Body of pancreas (tissue), 4 donors: ENCODE measurements around the gene LRP3. TPM values are rescaled to one million over a fixed set of nuclear protein-coding genes. Genes with fewer than 3 reads are reported as not detected.

ENCODE experiments used
- ATAC-seq: fragments of 150-250 bp; one replicate; pipeline ENCODE4 v1.9.1; 2016
- DNase-seq, 4 donors: peaks; one replicate each; pipeline ENCODE4 v3.0.0-alpha.2; 2019
- H3K27ac ChIP-seq, 4 donors: fragments of 200-600 bp; sonication (generic); 1 replicate in 3 of 4; 2 replicates in 1 of 4; pipeline versions ENCODE4 v1.5.1 to v1.6.1; 2016 to 2019; ENCODE audit warnings: mild to moderate bottlenecking in 1 of 4, mixed read lengths in 1 of 4, moderate library complexity in 1 of 4
- H3K27me3 ChIP-seq, 2 donors: fragments of 200-600 bp; sonication (generic); one replicate each; pipeline ENCODE4 v1.6.0; 2016; ENCODE audit warnings: mild to moderate bottlenecking in 1 of 2
- H3K36me3 ChIP-seq, 2 donors: fragments of 200-600 bp; sonication (generic); replicated peaks in 1 of 2; 2 replicates each; pipeline ENCODE4 v1.5.1; 2016; ENCODE audit warnings: low read depth in 2 of 2; ENCODE audit not compliant: insufficient read depth in 1 of 2
- H3K4me1 ChIP-seq: fragments of 200-600 bp; sonication (generic); one replicate; pipeline ENCODE4 v1.6.0; 2016
- H3K4me3 ChIP-seq, 2 donors: fragments of 200-600 bp; sonication (generic); 1 replicate in 1 of 2; 2 replicates in 1 of 2; pipeline ENCODE4 v1.5.1; 2016 to 2019
- H3K9me3 ChIP-seq, 3 donors: fragments of 200-600 bp; sonication (generic); 1 replicate in 2 of 3; 2 replicates in 1 of 3; pipeline ENCODE4 v1.5.1; 2016
- POLR2A ChIP-seq, 3 donors: fragments of 450-650 bp; IDR thresholded peaks; one replicate each; pipeline ENCODE4 v1.6.1; 2016; ENCODE audit warnings: antibody characterized with exemption in 3 of 3, mild to moderate bottlenecking in 2 of 3
- WGBS, 2 donors: methylation state at CpG; one replicate each; pipeline ENCODE4 v1.1.5; 2017; 5-methylcytosine and 5-hydroxymethylcytosine counted together
- intact Hi-C: fragments of 100-400 bp; cut with DNase I; formaldehyde crosslinking; loops from one replicate; pipeline ENCODE4 v1.15.1; 2023
- total RNA-seq, 2 donors: library from RNA; depleted of rRNA; stranded (reverse); fragments of >200 nt; gene quantifications; one replicate each; pipeline ENCODE4 v1.1.0, GENCODE V29; 2016
- TF ChIP-seq, protein P1 (sequence below), 7 experiments: fragments of 450-650 bp in 4 of 7; fragments of 200-600 bp in 3 of 7; sonication (generic) in 3 of 7; IDR thresholded peaks; one replicate each; pipeline ENCODE4 v1.5.1; 2016 to 2019; ENCODE audit warnings: antibody characterized with exemption in 7 of 7

The LRP3 gene
- total RNA-seq, 2 donors from 2014 or later = 18.1 to 23.3 TPM

DNA sequence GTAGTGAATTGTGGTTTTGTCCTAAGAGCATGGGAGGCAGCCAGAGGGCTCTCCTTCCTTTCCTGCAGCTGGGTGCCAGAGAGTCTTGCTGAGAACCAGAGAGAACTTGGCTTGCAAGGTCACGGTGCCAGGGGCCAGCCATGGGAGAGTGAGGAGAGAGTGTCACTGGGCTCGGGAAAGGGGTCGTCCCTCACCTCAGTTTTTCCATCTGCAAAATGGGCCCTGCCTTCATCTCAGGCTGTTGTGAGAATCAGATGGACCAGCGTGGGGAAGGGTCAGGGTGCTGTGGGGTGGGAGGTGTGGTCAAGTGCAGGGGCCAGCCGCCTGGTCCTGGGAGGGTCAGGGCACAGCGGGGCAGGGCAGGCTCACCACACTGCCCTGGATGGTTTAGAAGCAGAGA, 7.3 kb downstream of the LRP3 start:
- intact Hi-C loops = no loop called here
- 87 to 91% methylated on average over 6 of the region's 6 CpGs for WGBS, 2 donors
- ATAC-seq (no peak), DNase-seq (no peak)
- no peaks in the 10 kb centered on the region for H3K36me3 ChIP-seq
- no peaks in the 10 kb centered on the region for H3K27me3 ChIP-seq
- H3K9me3 ChIP-seq = no peaks in the 10 kb centered on the region
- no peak overlapping the region for H3K4me3 ChIP-seq
- no peaks in the 10 kb centered on the region for H3K4me1 ChIP-seq
- no peak overlapping the region for H3K27ac ChIP-seq
- TF ChIP-seq, protein P1, sequence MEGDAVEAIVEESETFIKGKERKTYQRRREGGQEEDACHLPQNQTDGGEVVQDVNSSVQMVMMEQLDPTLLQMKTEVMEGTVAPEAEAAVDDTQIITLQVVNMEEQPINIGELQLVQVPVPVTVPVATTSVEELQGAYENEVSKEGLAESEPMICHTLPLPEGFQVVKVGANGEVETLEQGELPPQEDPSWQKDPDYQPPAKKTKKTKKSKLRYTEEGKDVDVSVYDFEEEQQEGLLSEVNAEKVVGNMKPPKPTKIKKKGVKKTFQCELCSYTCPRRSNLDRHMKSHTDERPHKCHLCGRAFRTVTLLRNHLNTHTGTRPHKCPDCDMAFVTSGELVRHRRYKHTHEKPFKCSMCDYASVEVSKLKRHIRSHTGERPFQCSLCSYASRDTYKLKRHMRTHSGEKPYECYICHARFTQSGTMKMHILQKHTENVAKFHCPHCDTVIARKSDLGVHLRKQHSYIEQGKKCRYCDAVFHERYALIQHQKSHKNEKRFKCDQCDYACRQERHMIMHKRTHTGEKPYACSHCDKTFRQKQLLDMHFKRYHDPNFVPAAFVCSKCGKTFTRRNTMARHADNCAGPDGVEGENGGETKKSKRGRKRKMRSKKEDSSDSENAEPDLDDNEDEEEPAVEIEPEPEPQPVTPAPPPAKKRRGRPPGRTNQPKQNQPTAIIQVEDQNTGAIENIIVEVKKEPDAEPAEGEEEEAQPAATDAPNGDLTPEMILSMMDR (IDR thresholded peaks at IDR 0.05) = no peak
- no peak for TF ChIP-seq POLR2A (IDR thresholded peaks at IDR 0.05)

DNA sequence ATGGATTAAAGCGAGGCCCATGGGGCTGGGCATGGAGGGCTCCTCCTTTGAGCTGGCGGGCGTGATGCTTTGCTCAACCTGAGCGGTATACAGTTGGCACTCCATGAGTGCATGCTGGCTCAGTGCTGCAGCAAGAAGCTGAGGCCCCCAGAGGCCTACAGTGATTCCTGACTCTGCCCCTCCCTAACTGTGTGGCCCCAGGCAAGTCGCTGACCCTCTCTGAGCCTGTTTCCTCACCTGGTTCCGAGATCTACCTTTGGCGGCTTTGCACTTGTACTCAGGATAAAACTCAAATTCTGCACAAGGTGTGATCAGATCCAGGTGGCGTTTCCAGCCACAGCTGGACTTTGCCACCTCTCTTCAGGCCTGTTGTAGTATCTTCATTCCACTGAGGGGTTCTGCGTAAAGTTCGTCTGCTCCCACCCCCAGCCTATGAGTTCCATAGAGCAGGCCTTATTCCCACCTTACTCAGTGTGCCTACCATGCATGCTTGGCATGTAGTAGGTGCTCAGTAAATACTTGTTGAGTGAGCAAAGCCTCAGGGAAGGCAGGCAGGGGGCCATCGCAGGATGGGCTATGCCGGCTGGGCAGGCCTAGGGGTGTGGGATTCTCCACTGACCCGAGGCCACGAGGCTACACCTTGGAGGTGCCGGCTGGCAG, 7.9 kb downstream of the LRP3 start:
- H3K9me3 ChIP-seq = no peaks in the 10 kb centered on the region
- intact Hi-C loops = no loop called here
- no peak for ATAC-seq
- no peak for DNase-seq
- H3K4me1 ChIP-seq = no peaks in the 10 kb centered on the region
- H3K4me3 ChIP-seq = no peak overlapping the region
- H3K27me3 ChIP-seq = no peaks in the 10 kb centered on the region
- H3K36me3 ChIP-seq = no peaks in the 10 kb centered on the region
- H3K27ac ChIP-seq = no peak overlapping the region
- no peak for TF ChIP-seq POLR2A (IDR thresholded peaks at IDR 0.05)
- TF ChIP-seq, protein P1 (IDR thresholded peaks at IDR 0.05) = no peak
- 93 to 94% methylated on average over 9 to 15 of the region's 15 CpGs for WGBS, 2 donors

DNA sequence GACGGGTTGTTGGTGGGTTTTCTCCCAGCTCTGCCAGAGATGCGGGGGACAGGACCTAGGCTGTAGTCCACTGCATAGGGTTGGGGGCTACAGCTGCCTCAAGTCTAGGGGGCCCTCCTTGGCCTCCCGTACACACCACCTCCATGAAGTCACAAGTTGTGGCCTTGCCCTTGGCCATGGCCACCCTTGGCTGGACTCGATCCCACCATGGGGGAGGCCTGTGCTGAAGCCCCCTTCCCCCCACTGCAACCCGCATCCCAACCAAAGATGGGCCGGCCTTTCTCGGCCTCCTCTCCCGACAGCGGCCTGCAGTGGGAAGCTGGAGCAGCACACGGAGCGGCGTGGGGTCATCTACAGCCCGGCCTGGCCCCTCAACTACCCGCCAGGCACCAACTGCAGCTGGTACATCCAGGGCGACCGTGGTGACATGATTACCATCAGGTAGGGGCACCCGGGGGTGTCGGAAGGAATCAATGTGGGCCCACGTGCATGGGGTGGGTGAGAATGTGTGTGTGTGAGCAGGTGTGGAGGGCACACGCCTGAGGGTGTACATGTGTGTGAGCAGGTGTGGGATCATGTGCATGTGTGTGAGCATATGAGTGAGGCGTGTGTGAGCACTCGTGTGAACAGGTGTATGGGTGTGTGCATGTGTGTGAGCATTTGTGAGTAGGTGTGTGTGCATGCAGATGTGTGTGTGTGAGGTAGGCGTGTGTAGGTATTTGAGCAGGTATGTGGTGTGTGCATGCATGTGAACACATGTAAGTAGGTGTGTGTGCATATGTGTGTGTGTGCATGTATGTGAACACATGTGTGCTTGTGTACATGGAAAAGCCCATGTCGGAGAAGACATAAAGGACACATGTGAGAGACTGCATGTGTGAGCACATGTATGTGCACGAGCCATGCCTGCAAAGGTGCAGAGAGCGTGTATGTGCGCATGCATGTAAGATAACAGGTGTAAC, 8.7 kb downstream of the LRP3 start:
- ATAC-seq (no peak), DNase-seq (no peak)
- H3K9me3 ChIP-seq = no peaks in the 10 kb centered on the region
- no peak overlapping the region for H3K27ac ChIP-seq
- H3K4me3 ChIP-seq = no peak overlapping the region
- H3K36me3 ChIP-seq = no peaks in the 10 kb centered on the region
- intact Hi-C loops = no loop called here
- TF ChIP-seq POLR2A (IDR thresholded peaks at IDR 0.05) = no peak
- TF ChIP-seq, protein P1 (IDR thresholded peaks at IDR 0.05) = no peak
- 88 to 92% methylated on average over 22 to 27 of the region's 27 CpGs for WGBS, 2 donors
- H3K4me1 ChIP-seq = no peaks in the 10 kb centered on the region
- H3K27me3 ChIP-seq = no peaks in the 10 kb centered on the region

DNA sequence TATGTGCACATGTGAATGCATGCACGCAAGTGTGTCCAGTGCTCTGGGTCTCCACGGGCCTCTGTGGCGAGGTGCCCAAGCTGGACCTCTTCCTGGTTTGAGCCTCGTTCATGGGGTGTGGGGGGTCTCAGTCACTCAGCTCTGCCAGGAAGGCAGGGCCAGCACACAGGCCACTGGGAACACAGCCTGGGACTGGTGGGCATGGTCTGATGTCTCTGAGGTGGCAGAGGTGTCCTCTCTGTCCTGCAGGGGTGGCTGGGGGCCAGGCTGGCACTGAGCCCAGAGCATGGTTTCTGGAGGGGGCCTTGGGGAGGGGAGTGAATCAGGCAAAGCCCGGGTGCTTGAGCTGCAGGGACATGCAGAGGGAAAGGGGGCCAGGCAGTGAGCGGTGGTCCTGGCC, 9.4 kb downstream of the LRP3 start:
- H3K4me3 ChIP-seq = no peak overlapping the region
- TF ChIP-seq, protein P1 (IDR thresholded peaks at IDR 0.05) = no peak
- no peak for TF ChIP-seq POLR2A (IDR thresholded peaks at IDR 0.05)
- no peaks in the 10 kb centered on the region for H3K9me3 ChIP-seq
- no peaks in the 10 kb centered on the region for H3K36me3 ChIP-seq
- intact Hi-C loops = no loop called here
- ATAC-seq (no peak), DNase-seq (no peak)
- no peak overlapping the region for H3K27ac ChIP-seq
- 79 to 84% methylated on average over 6 of the region's 6 CpGs for WGBS, 2 donors
- H3K27me3 ChIP-seq = no peaks in the 10 kb centered on the region
- H3K4me1 ChIP-seq = no peaks in the 10 kb centered on the region
